Activated naive CD4-positive, alpha-beta T cell treated with anti-CD3 and anti-CD28 coated beads, Interleukin-2, amount 10 ng/mL, durations not matched to agents 7 days and 5 days (primary cell): ENCODE data around the gene GADD45G.

ENCODE experiments used
- CTCF ChIA-PET: fragments of 350-600 bp; sonication (Branson Sonifier 250); formaldehyde crosslinking; loops from one replicate; lab custom pipeline; 2021; ENCODE audit warnings: antibody characterized with exemption; lab: Charles Lee
- DNase-seq: peaks from one replicate; pipeline ENCODE4 v3.0.0-alpha.2; 2020
- H3K27ac Mint-ChIP-seq: one replicate; pipeline ENCODE4 v1.8.0; 2021; ENCODE audit warnings: mild to moderate bottlenecking, moderate library complexity, mixed read lengths
- H3K27me3 Mint-ChIP-seq: one replicate; pipeline ENCODE4 v1.8.0; 2021; ENCODE audit warnings: mild to moderate bottlenecking, mixed read lengths
- H3K36me3 Mint-ChIP-seq: one replicate; pipeline ENCODE4 v1.8.0; 2021; ENCODE audit warnings: mixed read lengths
- H3K4me1 Mint-ChIP-seq: one replicate; pipeline ENCODE4 v1.8.0; 2021; ENCODE audit warnings: mixed read lengths
- H3K4me3 Mint-ChIP-seq: one replicate; pipeline ENCODE4 v1.8.0; 2021; ENCODE audit warnings: mild to moderate bottlenecking, moderate library complexity, mixed read lengths
- H3K9me3 Mint-ChIP-seq: one replicate; pipeline ENCODE4 v1.8.0; 2021; ENCODE audit warnings: mixed read lengths

GADD45G gene, protein sequence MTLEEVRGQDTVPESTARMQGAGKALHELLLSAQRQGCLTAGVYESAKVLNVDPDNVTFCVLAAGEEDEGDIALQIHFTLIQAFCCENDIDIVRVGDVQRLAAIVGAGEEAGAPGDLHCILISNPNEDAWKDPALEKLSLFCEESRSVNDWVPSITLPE

DNA sequence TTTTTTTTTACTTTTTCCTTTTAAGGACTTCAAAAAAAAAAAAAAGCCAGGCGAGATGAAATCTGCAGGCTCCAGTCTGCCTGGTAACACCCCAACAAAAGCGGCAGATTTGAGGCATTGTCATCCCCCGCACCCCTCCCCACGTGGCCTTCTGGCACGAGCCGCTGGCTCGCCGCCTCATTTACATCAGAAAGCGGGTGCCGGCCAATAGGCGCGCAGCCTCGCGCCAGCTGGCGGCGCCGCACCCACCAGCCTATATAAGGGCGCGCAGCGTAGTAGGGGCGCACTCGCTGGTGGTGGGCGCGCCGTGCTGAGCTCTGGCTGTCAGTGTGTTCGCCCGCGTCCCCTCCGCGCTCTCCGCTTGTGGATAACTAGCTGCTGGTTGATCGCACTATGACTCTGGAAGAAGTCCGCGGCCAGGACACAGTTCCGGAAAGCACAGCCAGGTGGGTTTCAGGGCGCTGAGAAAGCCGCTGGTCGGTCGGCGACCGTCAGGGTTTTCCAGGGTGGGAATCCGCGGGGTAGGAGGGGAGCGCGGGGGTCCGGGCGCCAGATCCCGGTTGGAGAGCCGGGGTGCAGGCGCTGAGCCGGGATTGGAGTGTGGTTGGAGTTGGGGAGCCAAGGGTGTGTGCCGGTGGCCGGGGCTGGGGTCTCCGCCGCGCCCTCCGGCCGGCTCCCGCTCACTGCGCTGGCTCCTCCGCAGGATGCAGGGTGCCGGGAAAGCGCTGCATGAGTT lies at the start of gene GADD45G:
Gene GADD45G, plus strand, starts transcription at position 284 of the 736 bp plus-strand sequence. Its CDS starts 110 bp downstream, at position 394.
- no peaks in the 10 kb centered on the region for H3K36me3 Mint-ChIP-seq
- H3K4me1 Mint-ChIP-seq: peaks cover 39% of the 10 kb centered on the region
- DNase-seq: peak; percentile 94
- peaks cover 81% of the 10 kb centered on the region for H3K27me3 Mint-ChIP-seq
- no peaks in the 10 kb centered on the region for H3K9me3 Mint-ChIP-seq
- H3K27ac Mint-ChIP-seq: peak within 1 kb of the TSS; percentile 79
- CTCF ChIA-PET: interaction anchor here (0.9 to 6.3 kb wide), 11 partner anchors 78 to 497 kb away, joined by 3 to 171 read pairs (median 17); no protein-coding TSS in a partner anchor
- H3K4me3 Mint-ChIP-seq: peak within 1 kb of the TSS; percentile 80

DNA sequence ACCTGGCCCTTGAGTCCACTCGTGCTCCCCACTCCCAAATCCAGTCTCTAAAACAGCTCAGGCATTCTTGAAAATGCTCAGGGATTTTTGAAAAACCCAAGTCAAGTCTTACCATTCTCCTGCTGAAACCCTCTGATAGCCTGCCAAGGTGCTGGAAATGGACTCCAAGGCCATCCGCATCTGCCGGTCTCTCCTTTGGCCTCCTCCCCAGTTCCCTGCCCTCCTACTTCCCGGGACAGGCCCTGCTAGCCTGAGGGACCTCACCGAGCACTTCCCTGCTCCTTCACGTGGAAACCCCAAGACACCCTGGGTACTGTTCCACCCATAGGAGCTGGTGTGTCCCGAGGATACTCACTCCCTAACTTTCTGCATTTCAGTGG lies 49.8 kb upstream of the GADD45G start:
- Mint-ChIP-seq H3K27me3 (peaks cover 70% of the 10 kb centered on the region), H3K27ac (no peak overlapping the region), H3K9me3 (no peaks in the 10 kb centered on the region), H3K36me3 (no peaks in the 10 kb centered on the region), H3K4me1 (peaks cover 24% of the 10 kb centered on the region), H3K4me3 (no peak overlapping the region)
- CTCF ChIA-PET: interaction anchor here (1.7 kb wide), 1 partner anchor 126 kb away, joined by 5 read pairs; no protein-coding TSS in a partner anchor
- no peak for DNase-seq

DNA sequence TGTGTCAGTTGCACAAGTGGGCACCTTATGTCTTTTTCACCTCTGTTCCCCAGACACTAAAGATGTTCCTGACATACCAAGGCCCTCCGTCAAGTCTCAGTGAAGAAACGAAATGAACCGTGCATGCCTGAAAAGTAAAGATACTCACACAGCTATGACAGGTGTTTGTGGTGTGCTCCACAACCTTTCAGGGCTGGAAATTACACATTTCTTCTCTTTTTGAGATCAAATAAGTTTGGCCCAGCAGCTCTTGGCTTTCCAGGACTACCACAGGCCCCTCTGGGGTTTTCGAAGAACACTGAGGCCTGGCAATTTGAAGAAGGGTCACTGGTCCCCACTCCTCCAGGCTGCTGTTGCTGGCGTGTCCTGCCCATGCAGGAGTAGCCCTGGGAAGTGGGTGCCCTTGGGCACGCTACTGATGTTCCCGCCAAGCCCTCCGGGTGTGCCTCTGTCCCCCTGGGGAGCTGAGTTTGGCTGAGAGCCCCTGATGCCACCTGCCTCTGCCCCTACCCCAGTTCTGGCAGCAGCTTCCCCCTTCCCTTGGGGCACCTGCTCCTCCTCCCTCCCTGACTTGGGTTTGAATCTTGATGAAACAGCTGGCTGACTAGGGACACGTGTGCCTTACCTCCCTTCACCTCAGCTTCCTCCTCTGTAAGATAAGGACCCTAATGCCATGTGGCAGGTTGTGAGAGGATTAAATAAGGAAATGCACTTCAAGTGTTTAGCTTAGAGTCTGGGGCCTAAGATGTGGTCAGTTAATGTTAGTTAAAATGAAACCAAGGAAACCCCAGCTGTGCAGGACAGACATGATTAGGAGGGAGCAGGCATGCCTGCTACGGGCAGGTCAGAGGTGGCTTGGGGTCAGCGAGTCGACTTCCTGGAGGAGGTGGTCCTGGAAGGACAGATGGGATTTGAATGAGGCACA lies 49.1 kb upstream of the GADD45G start:
- Mint-ChIP-seq H3K4me1 (peaks cover 24% of the 10 kb centered on the region), H3K27ac (no peak overlapping the region), H3K4me3 (no peak overlapping the region), H3K27me3 (peaks cover 68% of the 10 kb centered on the region), H3K9me3 (no peaks in the 10 kb centered on the region), H3K36me3 (no peaks in the 10 kb centered on the region)
- DNase-seq: no peak
- CTCF ChIA-PET: interaction anchor here (0.8 to 1.7 kb wide), 3 partner anchors 38 to 137 kb away, joined by 3 to 5 read pairs (median 3); no protein-coding TSS in a partner anchor

DNA sequence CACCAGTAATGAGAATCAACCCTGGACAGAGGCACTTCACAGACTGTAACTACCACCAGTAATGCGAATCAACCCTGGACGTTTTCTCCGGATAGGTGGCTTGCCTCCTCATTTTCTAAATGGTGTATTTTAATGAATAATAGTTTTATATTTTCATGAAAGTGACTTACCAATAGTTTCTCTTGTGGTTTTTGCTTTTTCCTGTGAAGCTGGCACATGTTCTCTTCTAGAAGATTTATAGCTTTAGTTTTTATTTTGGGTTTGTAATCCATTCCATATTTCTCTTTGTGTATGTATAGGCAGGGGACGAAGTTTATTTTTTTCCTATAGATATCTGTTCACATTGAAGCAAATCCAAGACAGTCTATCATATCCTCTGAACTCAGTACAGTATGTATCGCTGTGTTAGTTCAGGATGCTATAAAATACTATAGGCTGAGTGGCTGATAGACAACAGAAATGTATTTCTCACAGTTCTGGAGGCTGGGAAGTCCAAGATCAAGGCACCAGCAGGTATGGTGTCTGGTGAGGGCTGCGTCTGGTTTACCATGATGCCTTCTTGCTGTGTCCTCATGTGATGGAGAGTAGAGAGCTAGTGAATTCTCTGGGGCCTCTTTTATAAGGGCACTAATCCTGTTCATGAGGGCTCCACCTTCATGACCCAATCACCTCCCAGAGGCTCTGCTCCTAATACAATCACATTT lies 46.5 kb upstream of the GADD45G start:
- no peak overlapping the region for H3K4me3 Mint-ChIP-seq
- peaks cover 24% of the 10 kb centered on the region for H3K4me1 Mint-ChIP-seq
- DNase-seq: no peak
- peaks cover 62% of the 10 kb centered on the region for H3K27me3 Mint-ChIP-seq
- no peak overlapping the region for H3K27ac Mint-ChIP-seq
- no peaks in the 10 kb centered on the region for H3K36me3 Mint-ChIP-seq
- CTCF ChIA-PET: interaction anchor here (0.7 to 2.9 kb wide), 3 partner anchors 9 to 548 kb away, joined by 3 to 12 read pairs (median 3); no protein-coding TSS in a partner anchor
- H3K9me3 Mint-ChIP-seq: no peaks in the 10 kb centered on the region

DNA sequence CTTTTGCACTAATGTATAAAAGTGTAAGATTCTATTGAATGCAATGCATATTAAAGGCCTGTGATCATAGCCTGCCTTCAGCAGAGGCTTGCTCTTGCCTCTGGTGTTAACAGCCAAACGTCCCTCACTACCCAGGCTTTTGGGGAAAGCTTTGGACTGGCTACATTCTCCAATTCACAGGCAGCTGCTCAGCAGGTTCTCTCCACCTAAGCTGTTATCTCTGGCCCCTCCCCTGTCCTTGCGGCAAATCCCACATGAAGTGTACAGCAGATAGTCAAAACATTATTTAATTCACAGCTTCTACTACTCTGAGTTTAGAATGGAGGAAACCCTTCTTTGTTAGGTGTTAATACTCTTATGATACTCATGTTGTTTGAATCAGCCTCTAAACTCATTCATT lies 45.9 kb upstream of the GADD45G start:
- Mint-ChIP-seq H3K27ac (no peak overlapping the region), H3K4me3 (no peak overlapping the region), H3K4me1 (peaks cover 24% of the 10 kb centered on the region), H3K9me3 (no peaks in the 10 kb centered on the region), H3K27me3 (peaks cover 59% of the 10 kb centered on the region), H3K36me3 (no peaks in the 10 kb centered on the region)
- CTCF ChIA-PET: interaction anchor here (1.2 to 2.9 kb wide), 2 partner anchors 9 to 548 kb away, joined by 3 to 12 read pairs; no protein-coding TSS in a partner anchor
- DNase-seq: no peak

DNA sequence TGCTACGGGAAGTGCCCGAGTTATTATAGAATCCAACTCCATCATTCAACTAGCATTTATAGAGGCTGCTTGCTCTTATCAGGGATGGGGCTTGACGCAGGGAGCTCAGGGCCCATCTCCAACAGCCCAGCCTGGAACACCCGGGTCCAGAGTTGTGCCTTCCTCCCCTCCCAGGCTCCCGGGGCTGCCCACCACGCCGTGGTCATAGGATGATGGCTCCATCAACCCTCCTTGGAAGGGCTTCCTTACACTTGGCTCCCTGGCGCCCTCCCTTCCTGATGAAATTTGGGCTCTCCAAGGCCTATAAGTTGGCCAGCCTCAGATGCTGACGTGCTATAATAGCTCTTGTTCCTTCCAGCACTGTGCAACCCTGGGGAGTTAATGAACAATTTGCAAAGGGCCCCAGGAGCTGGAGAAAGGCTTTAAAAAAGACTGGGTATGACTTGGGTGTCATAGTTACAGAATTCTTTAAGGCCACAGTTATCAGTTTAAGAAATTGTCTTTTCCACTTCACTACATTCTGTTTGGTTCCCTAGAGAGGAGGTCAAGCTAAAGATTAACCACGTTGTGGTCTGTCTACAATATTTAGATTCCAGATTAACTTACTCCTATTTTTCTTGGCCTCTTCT lies 42.5 kb upstream of the GADD45G start:
- CTCF ChIA-PET: no interaction called here
- Mint-ChIP-seq H3K4me3 (no peak overlapping the region), H3K4me1 (peaks cover 9% of the 10 kb centered on the region), H3K27me3 (peaks cover 47% of the 10 kb centered on the region), H3K36me3 (no peaks in the 10 kb centered on the region), H3K27ac (no peak overlapping the region), H3K9me3 (no peaks in the 10 kb centered on the region)
- DNase-seq: no peak

DNA sequence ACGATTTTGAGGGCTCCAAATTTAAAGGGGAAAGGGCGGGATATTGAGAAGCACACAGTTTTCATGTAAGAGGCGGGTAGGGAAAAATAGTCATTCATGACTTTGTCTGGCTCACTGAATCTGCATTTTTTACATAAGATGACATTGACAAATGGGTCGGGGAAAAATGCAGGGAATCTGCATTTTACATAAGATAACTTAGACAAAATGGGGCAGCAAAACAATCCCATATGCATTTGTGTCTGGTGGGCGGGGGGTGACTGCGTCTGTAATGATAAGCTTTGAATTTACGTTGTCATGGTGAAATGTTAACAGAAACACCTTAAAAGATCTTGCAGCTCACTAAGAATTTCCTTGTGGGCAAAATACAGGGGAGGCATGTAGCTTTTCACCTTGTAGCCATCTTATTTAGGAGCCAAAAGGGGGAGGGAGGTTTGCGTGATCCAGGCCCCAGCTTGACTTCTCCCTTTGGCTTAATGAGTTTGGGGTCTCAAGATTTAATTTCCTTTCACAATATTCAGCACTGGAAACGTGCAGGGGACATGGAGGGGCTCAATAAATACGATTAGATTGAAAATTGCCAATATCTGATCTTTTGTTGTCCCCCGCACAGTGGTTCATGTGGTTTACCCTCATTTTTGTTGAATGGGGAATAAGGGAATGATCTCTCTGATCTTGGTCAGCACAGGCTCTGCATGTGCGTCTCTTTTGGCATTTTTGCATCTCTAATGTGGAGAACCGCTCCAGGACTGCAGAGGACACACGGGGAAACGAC lies 41.1 kb upstream of the GADD45G start:
- CTCF ChIA-PET: interaction anchor here (0.7 to 1.6 kb wide), 3 partner anchors 12 to 185 kb away, joined by 3 to 4 read pairs (median 3); no protein-coding TSS in a partner anchor
- H3K27ac Mint-ChIP-seq: no peak overlapping the region
- H3K9me3 Mint-ChIP-seq: no peaks in the 10 kb centered on the region
- DNase-seq: no peak
- H3K4me1 Mint-ChIP-seq: no peaks in the 10 kb centered on the region
- H3K4me3 Mint-ChIP-seq: no peak overlapping the region
- H3K36me3 Mint-ChIP-seq: no peaks in the 10 kb centered on the region
- H3K27me3 Mint-ChIP-seq: peaks cover 53% of the 10 kb centered on the region

DNA sequence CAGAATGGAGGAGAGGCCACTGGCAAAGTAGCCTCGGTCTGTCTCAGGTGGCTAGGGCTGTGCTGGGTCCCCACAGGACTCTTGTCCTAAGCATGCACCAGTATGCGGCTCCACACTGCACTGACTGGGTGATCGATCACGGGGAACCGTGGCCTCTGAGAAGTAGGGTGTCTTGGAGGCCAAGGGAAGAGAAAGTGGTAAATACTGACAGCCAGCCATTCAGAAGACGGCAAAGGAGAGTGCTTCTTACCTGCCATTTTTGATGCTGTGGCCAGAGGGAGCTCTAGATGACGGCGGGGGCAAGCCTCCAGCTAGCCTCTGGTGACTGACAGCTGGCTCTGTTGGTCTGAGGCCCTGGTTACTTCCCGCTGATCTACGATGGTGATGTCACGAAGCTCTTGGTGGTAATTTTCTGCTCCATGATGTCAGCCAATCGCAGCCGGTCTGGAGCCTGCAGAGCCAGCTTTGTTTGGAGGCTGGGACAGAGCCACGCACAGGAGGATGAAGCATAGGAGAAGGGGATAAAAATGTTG lies 40.4 kb upstream of the GADD45G start:
- Mint-ChIP-seq H3K4me3 (no peak overlapping the region), H3K9me3 (no peaks in the 10 kb centered on the region), H3K4me1 (no peaks in the 10 kb centered on the region), H3K36me3 (no peaks in the 10 kb centered on the region), H3K27ac (no peak overlapping the region), H3K27me3 (peaks cover 53% of the 10 kb centered on the region)
- CTCF ChIA-PET: interaction anchor here (0.7 to 1.6 kb wide), 3 partner anchors 11 to 74 kb away, joined by 3 to 4 read pairs (median 3); no protein-coding TSS in a partner anchor
- DNase-seq: no peak

DNA sequence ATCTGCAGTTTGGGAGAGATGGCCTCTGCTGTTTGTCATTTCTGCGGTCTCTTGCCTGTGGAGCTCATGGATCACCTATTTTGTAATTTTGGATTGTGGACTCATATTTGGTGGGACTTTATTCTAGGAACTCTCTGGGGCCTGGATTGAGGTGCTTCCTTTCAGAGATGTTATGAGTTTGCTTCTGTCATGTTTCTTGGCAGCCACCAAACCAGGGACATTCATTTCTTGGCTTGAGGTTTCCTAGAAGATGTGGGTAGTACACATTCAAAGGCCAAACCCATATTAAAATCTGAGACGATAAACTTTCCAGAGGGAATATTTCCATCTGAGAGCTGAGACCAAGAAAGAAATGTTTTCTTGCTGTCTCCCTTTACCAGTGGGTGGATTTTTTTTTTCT lies 37.2 kb upstream of the GADD45G start:
- Mint-ChIP-seq H3K27me3 (peaks cover 43% of the 10 kb centered on the region), H3K36me3 (no peaks in the 10 kb centered on the region), H3K4me1 (no peaks in the 10 kb centered on the region), H3K9me3 (no peaks in the 10 kb centered on the region), H3K4me3 (no peak overlapping the region), H3K27ac (no peak overlapping the region)
- CTCF ChIA-PET: interaction anchor here (1.5 kb wide), 1 partner anchor 26 kb away, joined by 4 read pairs; no protein-coding TSS in a partner anchor
- DNase-seq: no peak

DNA sequence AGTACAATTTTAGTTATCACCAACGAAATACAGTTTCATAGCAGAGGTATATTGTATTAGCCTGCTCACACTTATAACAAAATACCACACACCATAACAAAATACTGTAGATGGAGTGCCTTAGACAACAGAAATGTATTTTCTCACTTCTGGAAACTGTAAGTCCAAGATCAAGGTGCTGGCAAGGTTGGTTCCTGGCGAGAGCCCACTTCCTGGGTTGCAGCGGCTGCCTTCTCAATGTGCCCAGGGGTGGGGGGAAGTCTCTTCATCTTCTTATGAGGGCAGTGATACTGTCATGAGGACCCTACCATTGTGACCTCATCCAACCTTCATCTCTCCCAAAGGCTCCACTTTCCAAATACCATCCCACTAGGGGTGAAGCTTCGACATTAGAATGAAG lies 30.5 kb upstream of the GADD45G start:
- H3K4me3 Mint-ChIP-seq: no peak overlapping the region
- no peak for DNase-seq
- peaks cover 9% of the 10 kb centered on the region for H3K4me1 Mint-ChIP-seq
- H3K9me3 Mint-ChIP-seq: no peaks in the 10 kb centered on the region
- H3K27ac Mint-ChIP-seq: no peak overlapping the region
- H3K27me3 Mint-ChIP-seq: peaks cover 47% of the 10 kb centered on the region
- no peaks in the 10 kb centered on the region for H3K36me3 Mint-ChIP-seq
- CTCF ChIA-PET: no interaction called here

DNA sequence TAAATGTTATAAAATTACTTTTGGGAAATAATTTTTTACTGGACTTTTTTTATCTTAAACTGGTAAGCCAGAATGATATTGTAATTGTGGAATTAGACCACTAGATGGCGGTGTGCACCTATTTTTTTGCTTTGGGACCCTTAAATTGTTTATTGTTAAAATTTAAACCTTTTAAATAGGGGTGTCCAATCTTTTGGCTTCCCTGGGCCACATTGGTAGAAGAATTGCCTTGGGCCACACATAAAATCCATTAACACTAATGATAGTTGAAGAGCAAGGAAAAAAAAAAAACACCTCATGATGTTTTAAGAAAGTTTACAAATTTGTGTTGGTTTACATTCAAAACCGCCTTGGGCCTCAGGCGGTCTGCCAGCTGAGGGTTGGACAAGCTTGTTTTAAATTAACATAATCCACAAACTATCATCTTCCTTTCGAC lies 28.4 kb upstream of the GADD45G start:
- no peak overlapping the region for H3K27ac Mint-ChIP-seq
- no peaks in the 10 kb centered on the region for H3K9me3 Mint-ChIP-seq
- H3K27me3 Mint-ChIP-seq: peaks cover 62% of the 10 kb centered on the region
- H3K4me3 Mint-ChIP-seq: no peak overlapping the region
- H3K4me1 Mint-ChIP-seq: peaks cover 24% of the 10 kb centered on the region
- no peaks in the 10 kb centered on the region for H3K36me3 Mint-ChIP-seq
- CTCF ChIA-PET: interaction anchor here (0.8 to 3.1 kb wide), 6 partner anchors 10 to 504 kb away, joined by 3 to 15 read pairs (median 4); no protein-coding TSS in a partner anchor
- DNase-seq: no peak

DNA sequence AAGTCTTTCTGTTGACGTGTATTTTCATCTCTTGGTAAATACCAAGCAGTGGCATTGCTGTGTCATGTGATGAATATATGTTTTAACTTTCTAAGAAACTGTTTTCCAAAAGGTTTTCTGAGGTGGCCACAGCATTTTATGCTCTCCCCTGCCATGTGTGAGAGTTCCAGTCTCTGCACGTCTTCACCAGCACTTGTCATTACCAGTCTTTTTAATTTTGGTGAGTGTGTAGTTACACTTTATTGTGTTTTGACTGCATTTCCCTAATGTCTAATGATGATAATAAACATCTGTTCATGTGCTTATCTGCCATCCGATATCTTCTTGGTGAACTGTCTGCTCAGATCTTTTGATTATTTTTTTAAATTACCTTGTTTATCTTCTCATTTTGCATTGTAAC lies 27.4 kb upstream of the GADD45G start:
- Mint-ChIP-seq H3K27ac (no peak overlapping the region), H3K27me3 (peaks cover 62% of the 10 kb centered on the region), H3K9me3 (no peaks in the 10 kb centered on the region), H3K36me3 (no peaks in the 10 kb centered on the region), H3K4me3 (no peak overlapping the region), H3K4me1 (peaks cover 24% of the 10 kb centered on the region)
- no peak for DNase-seq
- CTCF ChIA-PET: interaction anchor here (1.2 to 3.1 kb wide), 3 partner anchors 16 to 25 kb away, joined by 4 to 15 read pairs (median 5); no protein-coding TSS in a partner anchor
